Measurements from ENCODE around the gene SMIM44. TPM values are rescaled to one million over a fixed set of nuclear protein-coding genes. Genes with fewer than 3 reads are reported as not detected.

Gene SMIM44
- total and polyA plus RNA-seq, 9 of the 15 experiments (the other 6 are each of a cell fraction or from before 2014, with no cell fraction given), result not detected

DNA sequence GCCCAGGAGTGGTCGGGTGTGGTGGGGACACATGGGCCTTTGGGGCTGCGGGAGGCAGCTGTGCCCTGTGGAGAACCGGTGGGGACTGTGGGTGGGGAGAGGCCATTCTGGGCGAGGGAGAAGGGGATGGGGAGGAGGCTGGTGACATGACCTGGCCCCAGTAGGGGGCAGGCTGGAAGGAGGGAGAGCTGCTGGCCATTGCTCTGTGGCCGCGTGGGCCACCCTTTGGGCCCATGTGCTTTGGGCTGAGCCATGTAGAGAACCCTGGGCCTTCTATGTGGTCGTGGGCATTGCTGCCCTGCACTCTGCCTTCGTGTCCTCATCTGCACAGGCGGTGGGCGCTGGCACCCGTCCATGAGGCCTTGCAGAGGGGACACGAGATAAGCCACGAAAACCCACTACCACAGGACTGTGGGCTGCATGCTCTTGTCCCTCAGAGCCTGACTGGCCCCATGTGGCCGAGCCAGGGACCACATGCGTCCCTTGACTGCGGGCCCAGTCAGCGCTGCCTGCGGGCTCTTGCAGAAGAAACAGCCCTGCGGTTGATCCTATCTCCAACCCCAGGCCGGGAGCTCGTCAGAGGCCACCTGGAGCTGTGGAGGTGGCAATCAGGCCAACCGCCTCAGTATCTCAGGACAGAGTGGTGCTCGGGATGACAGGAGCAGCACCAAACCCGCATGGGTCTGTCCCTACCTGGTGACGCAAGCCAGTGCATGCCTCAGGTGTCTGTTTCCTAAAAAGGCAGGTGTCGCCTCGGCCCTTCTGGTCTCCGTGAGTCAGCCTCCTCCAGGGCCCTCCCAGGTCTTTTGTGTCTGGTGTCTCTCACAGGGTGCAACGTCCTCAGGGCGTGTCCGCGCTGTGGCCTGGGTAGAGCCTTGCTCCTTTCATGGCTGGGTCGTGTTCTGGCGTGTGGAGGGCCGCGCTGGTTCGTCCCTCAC lies 37.2 kb upstream of the SMIM44 start (continued):
- TF ChIP-seq, protein P1, sequence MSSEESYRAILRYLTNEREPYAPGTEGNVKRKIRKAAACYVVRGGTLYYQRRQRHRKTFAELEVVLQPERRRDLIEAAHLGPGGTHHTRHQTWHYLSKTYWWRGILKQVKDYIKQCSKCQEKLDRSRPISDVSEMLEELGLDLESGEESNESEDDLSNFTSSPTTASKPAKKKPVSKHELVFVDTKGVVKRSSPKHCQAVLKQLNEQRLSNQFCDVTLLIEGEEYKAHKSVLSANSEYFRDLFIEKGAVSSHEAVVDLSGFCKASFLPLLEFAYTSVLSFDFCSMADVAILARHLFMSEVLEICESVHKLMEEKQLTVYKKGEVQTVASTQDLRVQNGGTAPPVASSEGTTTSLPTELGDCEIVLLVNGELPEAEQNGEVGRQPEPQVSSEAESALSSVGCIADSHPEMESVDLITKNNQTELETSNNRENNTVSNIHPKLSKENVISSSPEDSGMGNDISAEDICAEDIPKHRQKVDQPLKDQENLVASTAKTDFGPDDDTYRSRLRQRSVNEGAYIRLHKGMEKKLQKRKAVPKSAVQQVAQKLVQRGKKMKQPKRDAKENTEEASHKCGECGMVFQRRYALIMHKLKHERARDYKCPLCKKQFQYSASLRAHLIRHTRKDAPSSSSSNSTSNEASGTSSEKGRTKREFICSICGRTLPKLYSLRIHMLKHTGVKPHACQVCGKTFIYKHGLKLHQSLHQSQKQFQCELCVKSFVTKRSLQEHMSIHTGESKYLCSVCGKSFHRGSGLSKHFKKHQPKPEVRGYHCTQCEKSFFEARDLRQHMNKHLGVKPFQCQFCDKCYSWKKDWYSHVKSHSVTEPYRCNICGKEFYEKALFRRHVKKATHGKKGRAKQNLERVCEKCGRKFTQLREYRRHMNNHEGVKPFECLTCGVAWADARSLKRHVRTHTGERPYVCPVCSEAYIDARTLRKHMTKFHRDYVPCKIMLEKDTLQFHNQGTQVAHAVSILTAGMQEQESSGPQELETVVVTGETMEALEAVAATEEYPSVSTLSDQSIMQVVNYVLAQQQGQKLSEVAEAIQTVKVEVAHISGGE (CRISPR knock-in tag; IDR thresholded peaks at IDR 0.05), result no peak; a peak in 1 of 6 replicates
- TF ChIP-seq HDAC6 (IDR thresholded peaks at IDR 0.05; ENCODE audit: low read depth, low read length) (no peak), CBX2 (IDR thresholded peaks at IDR 0.05; ENCODE audit: insufficient read depth, low read length, poor library complexity, severe bottlenecking) (no peak), ETV6 (IDR thresholded peaks at IDR 0.05; ENCODE audit: borderline replicate concordance in 1 of 2, low read depth in 2 of 2, low read length in 1 of 2) (0 out of 4 replicates have a peak, but pooled peaks of 1 of the 2 experiments have one; percentile 38), ETV6 (CRISPR knock-in tag; IDR thresholded peaks at IDR 0.05; ENCODE audit: borderline replicate concordance) (peak; percentile 94; the same call in 1 of the 2 replicates), XRCC3 (IDR thresholded peaks at IDR 0.05) (no peak), SMC3 (conservative IDR thresholded peaks at IDR 0.05; ENCODE audit: insufficient read depth, low read depth, low read length) (0 out of 2 replicates have a peak, but pooled peaks have one; percentile 7), SIN3B (IDR thresholded peaks at IDR 0.05; ENCODE audit: low read depth) (no peak), RCOR1 (IDR thresholded peaks at IDR 0.05; ENCODE audit: borderline replicate concordance in 1 of 2, low read depth in 2 of 2, low read length in 2 of 2) (peak; percentile 5 to 80), POLR2G (IDR thresholded peaks at IDR 0.05; ENCODE audit: low read depth, low read length) (peak; percentile 67), ZNF311 (CRISPR knock-in tag; IDR thresholded peaks at IDR 0.05) (peak; percentile 75; the same call in 1 of the 2 replicates), ELF4 (CRISPR knock-in tag; IDR thresholded peaks at IDR 0.05) (no peak), HBP1 (CRISPR knock-in tag; IDR thresholded peaks at IDR 0.05) (no peak)
- TF ChIP-seq, protein P2, sequence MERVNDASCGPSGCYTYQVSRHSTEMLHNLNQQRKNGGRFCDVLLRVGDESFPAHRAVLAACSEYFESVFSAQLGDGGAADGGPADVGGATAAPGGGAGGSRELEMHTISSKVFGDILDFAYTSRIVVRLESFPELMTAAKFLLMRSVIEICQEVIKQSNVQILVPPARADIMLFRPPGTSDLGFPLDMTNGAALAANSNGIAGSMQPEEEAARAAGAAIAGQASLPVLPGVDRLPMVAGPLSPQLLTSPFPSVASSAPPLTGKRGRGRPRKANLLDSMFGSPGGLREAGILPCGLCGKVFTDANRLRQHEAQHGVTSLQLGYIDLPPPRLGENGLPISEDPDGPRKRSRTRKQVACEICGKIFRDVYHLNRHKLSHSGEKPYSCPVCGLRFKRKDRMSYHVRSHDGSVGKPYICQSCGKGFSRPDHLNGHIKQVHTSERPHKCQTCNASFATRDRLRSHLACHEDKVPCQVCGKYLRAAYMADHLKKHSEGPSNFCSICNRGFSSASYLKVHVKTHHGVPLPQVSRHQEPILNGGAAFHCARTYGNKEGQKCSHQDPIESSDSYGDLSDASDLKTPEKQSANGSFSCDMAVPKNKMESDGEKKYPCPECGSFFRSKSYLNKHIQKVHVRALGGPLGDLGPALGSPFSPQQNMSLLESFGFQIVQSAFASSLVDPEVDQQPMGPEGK (CRISPR knock-in tag; IDR thresholded peaks at IDR 0.05; ENCODE audit: borderline replicate concordance), result no peak
- TF ChIP-seq, protein P3, sequence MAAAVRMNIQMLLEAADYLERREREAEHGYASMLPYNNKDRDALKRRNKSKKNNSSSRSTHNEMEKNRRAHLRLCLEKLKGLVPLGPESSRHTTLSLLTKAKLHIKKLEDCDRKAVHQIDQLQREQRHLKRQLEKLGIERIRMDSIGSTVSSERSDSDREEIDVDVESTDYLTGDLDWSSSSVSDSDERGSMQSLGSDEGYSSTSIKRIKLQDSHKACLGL (CRISPR knock-in tag; IDR thresholded peaks at IDR 0.05; ENCODE audit: borderline replicate concordance, poor library complexity, severe bottlenecking), result no peak
- TF ChIP-seq, protein P4, sequence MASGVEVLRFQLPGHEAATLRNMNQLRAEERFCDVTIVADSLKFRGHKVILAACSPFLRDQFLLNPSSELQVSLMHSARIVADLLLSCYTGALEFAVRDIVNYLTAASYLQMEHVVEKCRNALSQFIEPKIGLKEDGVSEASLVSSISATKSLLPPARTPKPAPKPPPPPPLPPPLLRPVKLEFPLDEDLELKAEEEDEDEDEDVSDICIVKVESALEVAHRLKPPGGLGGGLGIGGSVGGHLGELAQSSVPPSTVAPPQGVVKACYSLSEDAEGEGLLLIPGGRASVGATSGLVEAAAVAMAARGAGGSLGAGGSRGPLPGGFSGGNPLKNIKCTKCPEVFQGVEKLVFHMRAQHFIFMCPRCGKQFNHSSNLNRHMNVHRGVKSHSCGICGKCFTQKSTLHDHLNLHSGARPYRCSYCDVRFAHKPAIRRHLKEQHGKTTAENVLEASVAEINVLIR (CRISPR knock-in tag; IDR thresholded peaks at IDR 0.05), result no peak; the same call in 1 of the 2 replicates

Data from K562 (cell line).